Raji (cell line): Measurements from ENCODE around the gene DCAF7.

ENCODE experiments used
- POLR2A ChIP-seq: IDR thresholded peaks from 2 replicates; pipeline ENCODE4 v1.6.1; 2011; ENCODE audit warnings: low read depth, low read length, control low read depth; ENCODE audit not compliant: insufficient read depth

Gene DCAF7

DNA sequence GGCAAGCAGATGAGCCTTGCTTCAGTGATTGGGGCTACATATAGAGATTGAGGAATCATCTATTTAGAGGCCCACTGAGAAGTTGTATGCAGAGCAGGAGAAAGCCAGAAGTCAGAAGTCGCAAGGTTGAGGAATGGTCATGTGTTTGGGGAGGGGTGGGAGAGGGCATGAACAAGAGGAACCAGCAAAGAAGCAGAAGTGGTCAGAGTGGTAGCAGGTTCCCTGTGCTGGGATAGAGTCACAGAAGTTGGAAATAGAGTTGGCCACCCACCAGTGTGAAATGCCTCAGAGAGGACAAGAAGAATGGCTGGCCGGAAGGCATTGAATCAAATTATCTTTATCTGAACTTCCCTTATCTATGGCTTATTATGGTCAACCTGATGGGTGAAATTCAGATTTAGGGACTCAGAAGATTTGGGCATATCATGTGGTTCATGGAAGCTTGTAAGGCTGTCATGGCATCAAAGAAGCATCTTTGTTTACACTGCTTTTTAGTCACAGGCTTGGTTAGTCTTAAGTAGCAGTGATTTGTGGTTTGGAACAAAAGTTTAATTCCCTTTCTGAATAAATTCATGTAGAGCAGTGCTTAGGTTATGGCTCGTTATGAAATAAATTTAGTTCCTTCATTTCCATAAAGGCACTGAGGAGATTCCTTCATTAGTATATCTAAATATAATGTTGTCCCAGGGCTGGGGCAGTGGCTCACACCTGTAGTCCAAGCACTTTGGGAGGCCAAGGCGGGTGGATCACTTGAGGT lies 91.6 kb downstream of the DCAF7 start:
- no peak for TF ChIP-seq POLR2A
